GM12878 (cell line): ENCODE data around the gene MT1H. TPM values are rescaled to one million over a fixed set of nuclear protein-coding genes. Genes with fewer than 3 reads are reported as not detected.

Experiments
- ATAC-seq: fragments of 200-7000 bp; cut with Tn5 transposase; 3 replicates; pipeline ENCODE4 v1.9.1; 2020; ENCODE audit warnings: mild to moderate bottlenecking, moderate library complexity
- BruUV-seq: library from RNA; stranded (reverse); fragments of 400-500 nt; replicated peaks from 2 replicates; lab custom pipeline; 2021; lab: Mats Ljungman, UMichigan
- CTCF ChIA-PET: fragments of 300-600 bp; sonication (Branson Sonifier 250); formaldehyde crosslinking; extraction: SDS; loops from one replicate; lab custom pipeline; 2021; ENCODE audit warnings: inconsistent platforms; lab: Yijun Ruan, JAX
- POLR2A ChIA-PET: fragments of 350-600 bp; formaldehyde crosslinking; extraction: SDS; loops from one replicate; lab custom pipeline; 2021; ENCODE audit warnings: inconsistent platforms; lab: Charles Lee
- RAD21 ChIA-PET: fragments of 300-600 bp; sonication (Branson Sonifier 250); formaldehyde crosslinking; loops from one replicate; lab custom pipeline; 2023; ENCODE audit warnings: antibody characterized with exemption; ENCODE audit not compliant: unreplicated experiment; lab: Charles Lee
- SMC1A ChIA-PET: fragments of 300-600 bp; sonication (Branson Sonifier 250); formaldehyde crosslinking; loops from one replicate; lab custom pipeline; 2023; ENCODE audit not compliant: unreplicated experiment, uncharacterized antibody; lab: Charles Lee
- DNase-seq: peaks from one replicate; pipeline ENCODE4 v3.0.0-alpha.2; 2011; ENCODE audit warnings: low read depth, low spot score
- FAIRE-seq: peaks from 3 replicates; lab custom pipeline; 2011; peaks lifted over from hg19 to GRCh38; lab: Jason Lieb, UNC
- H2AFZ ChIP-seq: 2 replicates; pipeline ENCODE4 v1.6.0; 2011; ENCODE audit warnings: low read depth, low read length, control low read depth; ENCODE audit not compliant: control insufficient read depth
- H3K27ac ChIP-seq: 2 replicates; pipeline ENCODE4 v1.5.1; 2011; ENCODE audit warnings: control low read depth; ENCODE audit not compliant: control insufficient read depth, insufficient read depth
- H3K27me3 ChIP-seq, 2 experiments: replicated peaks in 1 of 2; 2 replicates each; pipeline versions ENCODE4 v1.6.0 to v1.6.1; 2011; ENCODE audit warnings: low read length in 1 of 2; ENCODE audit not compliant: control insufficient read depth in 2 of 2, insufficient read depth in 2 of 2
- H3K36me3 ChIP-seq, 2 experiments: 2 replicates each; pipeline ENCODE4 v1.5.1; 2011; ENCODE audit warnings: low read length in 1 of 2; ENCODE audit not compliant: control insufficient read depth in 2 of 2, insufficient read depth in 2 of 2
- H3K4me1 ChIP-seq: 2 replicates; pipeline ENCODE4 v1.6.1; 2011; ENCODE audit warnings: mild to moderate bottlenecking, low read length, moderate library complexity, mixed read lengths; ENCODE audit not compliant: control insufficient read depth, insufficient read depth
- H3K4me2 ChIP-seq: 2 replicates; pipeline ENCODE4 v1.6.0; 2011; ENCODE audit warnings: control low read depth; ENCODE audit not compliant: control insufficient read depth, insufficient read depth
- H3K4me3 ChIP-seq: fragments of 200-600 bp; sonication (generic); 2 replicates; pipeline ENCODE4 v1.5.1; 2016
- H3K79me2 ChIP-seq: 2 replicates; pipeline ENCODE4 v1.6.0; 2011; ENCODE audit warnings: low read length; ENCODE audit not compliant: control insufficient read depth, insufficient read depth
- H3K9ac ChIP-seq: 2 replicates; pipeline ENCODE4 v1.8.0; 2011; ENCODE audit warnings: low read length, control low read depth, mixed read lengths; ENCODE audit not compliant: control insufficient read depth, insufficient read depth
- H3K9me3 ChIP-seq: replicated peaks from 3 replicates; pipeline ENCODE4 v1.5.1; 2011; ENCODE audit warnings: mild to moderate bottlenecking, low read length; ENCODE audit not compliant: control insufficient read depth, insufficient read depth
- H4K20me1 ChIP-seq: 2 replicates; pipeline ENCODE4 v1.6.0; 2011; ENCODE audit not compliant: control insufficient read depth, insufficient read depth
- CBFB ChIP-seq: IDR thresholded peaks from 2 replicates; pipeline ENCODE4 v1.6.1; 2016; ENCODE audit warnings: antibody characterized with exemption, low read depth
- CHD4 ChIP-seq: fragments of 200-600 bp; sonication (generic); IDR thresholded peaks from 2 replicates; pipeline ENCODE4 v1.6.1; 2016; ENCODE audit warnings: mild to moderate bottlenecking
- DPF2 ChIP-seq: fragments of 450-650 bp; IDR thresholded peaks from 2 replicates; pipeline ENCODE4 v1.6.1; 2017; ENCODE audit warnings: mild to moderate bottlenecking
- EGR1 ChIP-seq, 2 experiments: IDR thresholded peaks; 1 replicate in 1 of 2; 2 replicates in 1 of 2; pipeline ENCODE4 v1.6.1; 2011 to 2012; ENCODE audit warnings: low read depth in 2 of 2, low read length in 2 of 2, borderline replicate concordance in 1 of 2, mild to moderate bottlenecking in 1 of 2, moderate library complexity in 1 of 2
- HSF1 ChIP-seq: fragments of 150-350 bp; IDR thresholded peaks from 2 replicates; pipeline ENCODE4 v1.6.1; 2014; ENCODE audit warnings: mild to moderate bottlenecking, low read depth, low read length
- NR2C1 ChIP-seq: fragments of 450-650 bp; IDR thresholded peaks from 2 replicates; pipeline ENCODE4 v1.6.1; 2017; ENCODE audit warnings: antibody characterized with exemption, mild to moderate bottlenecking, moderate library complexity
- RFX5 ChIP-seq: IDR thresholded peaks from 2 replicates; pipeline ENCODE4 v1.6.1; 2011; ENCODE audit warnings: low read depth, low read length, improper control_type of control experiment
- SP1 ChIP-seq: IDR thresholded peaks from one replicate; pipeline ENCODE4 v1.6.1; 2011; ENCODE audit warnings: low read depth, low read length
- SREBF2 ChIP-seq: IDR thresholded peaks from 2 replicates; pipeline ENCODE4 v1.6.1; 2012; ENCODE audit warnings: mild to moderate bottlenecking, low read length
- SRF ChIP-seq, 2 experiments: IDR thresholded peaks; 2 replicates each; pipeline ENCODE4 v1.6.1; 2011; ENCODE audit warnings: low read depth in 2 of 2, low read length in 2 of 2, mild to moderate bottlenecking in 1 of 2, moderate library complexity in 1 of 2
- STAT3 ChIP-seq: IDR thresholded peaks from 2 replicates; pipeline ENCODE4 v1.6.1; 2011; ENCODE audit warnings: low read depth, low read length, improper control_type of control experiment
- TARDBP ChIP-seq: IDR thresholded peaks from 2 replicates; pipeline ENCODE4 v1.6.1; 2016; ENCODE audit warnings: borderline replicate concordance
- TCF12 ChIP-seq: IDR thresholded peaks from 2 replicates; pipeline ENCODE4 v1.6.1; 2011; ENCODE audit warnings: low read depth, mild to moderate bottlenecking, low read length
- USF2 ChIP-seq: IDR thresholded peaks from 2 replicates; pipeline ENCODE4 v1.6.1; 2011; ENCODE audit warnings: low read depth, low read length, improper control_type of control experiment, borderline replicate concordance
- ZNF384 ChIP-seq: IDR thresholded peaks from 2 replicates; pipeline ENCODE4 v1.6.1; 2012; ENCODE audit warnings: low read depth, mild to moderate bottlenecking, low read length, improper control_type of control experiment, borderline replicate concordance
- WGBS: methylation state at CpG from one replicate; pipeline ENCODE4 v1.1.6; 2016; ENCODE audit warnings: low lambda C conversion rate; ENCODE audit not compliant: insufficient replicate concordance, insufficient coverage; ENCODE audit errors: missing lambda C conversion rate; 5-methylcytosine and 5-hydroxymethylcytosine counted together
- in situ Hi-C: fragments of 300-500 bp; cut with MboI; formaldehyde crosslinking; loops from 9 replicates; pipeline ENCODE4 v1.14.3; 2018; ENCODE audit warnings: mixed read lengths
- intact Hi-C: fragments of 100-400 bp; cut with micrococcal nuclease; formaldehyde crosslinking; loops from one replicate; pipeline ENCODE4 v1.14.2; 2022; ENCODE audit not compliant: unreplicated experiment
- polyA plus RNA-seq, 11 experiments: library from polyadenylated mRNA; depleted of rRNA in 4 of 11; unstranded in 6 of 11; stranded (reverse) in 5 of 11; fragments of >200 nt; fragmentation: Nextera tagmentation in 4 of 11; fragmentation: Illumina TruSeq in 1 of 11; extraction: Ambion mirVana in 4 of 11; extraction: Trizol in 1 of 11; gene quantifications; 1 replicate in 1 of 11; 2 replicates in 10 of 11; pipeline versions ENCODE4 v1.2.1 to v1.2.3, GENCODE V29; 2011 to 2016; ENCODE audit warnings: inconsistent platforms in 2 of 11, missing spikeins in 2 of 11, low read depth in 1 of 11
- total RNA-seq, 4 experiments: library from RNA; depleted of rRNA in 3 of 4; stranded (reverse); fragments of >200 nt in 3 of 4; fragmentation: Illumina TruSeq in 1 of 4; extraction: Trizol in 1 of 4; gene quantifications; 2 replicates each; pipeline versions ENCODE4 v1.2.1 to v1.2.3, GENCODE V29; 2013 to 2021
- TF ChIP-seq, protein P1 (sequence below): IDR thresholded peaks from 2 replicates; pipeline ENCODE4 v1.6.1; 2012; ENCODE audit warnings: low read depth, low read length, improper control_type of control experiment

MT1H gene
- total and polyA plus RNA-seq, 10 of the 15 experiments (the other 5 are each of a cell fraction or from before 2014, with no cell fraction given): 0.40 to 6.0 (median 1.1) TPM; not detected in 2

GRCh38 chr16:56688762-56689161 is 19.1 kb downstream of the MT1H start:
- WGBS: 0% methylated on average over 1 of the region's 1 CpG
- FAIRE-seq: no peak
- Histone ChIP-seq H2AFZ (no peak overlapping the region), H4K20me1 (no peaks in the 10 kb centered on the region), H3K4me3 (no peak overlapping the region), H3K9me3 (no peaks in the 10 kb centered on the region), H3K27ac (no peak overlapping the region), H3K4me2 (no peak overlapping the region), H3K36me3 (no peaks in the 10 kb centered on the region), H3K27me3 (no peaks in the 10 kb centered on the region; a peak in 1 of 4 replicates), H3K9ac (no peak overlapping the region), H3K79me2 (no peaks in the 10 kb centered on the region), H3K4me1 (no peaks in the 10 kb centered on the region)
- SMC1A ChIA-PET: no interaction called here
- no peak for ATAC-seq
- POLR2A ChIA-PET: no interaction called here
- in situ Hi-C loops: loop anchor here (25.0 kb wide), 1 partner anchor 751 kb away; no protein-coding TSS in a partner anchor
- RAD21 ChIA-PET: interaction anchor here (1.3 kb wide), 1 partner anchor 13 kb away, joined by 4 read pairs; no protein-coding TSS in a partner anchor
- no TSS peak for BruUV-seq
- intact Hi-C loops: no loop called here
- no peak for TF ChIP-seq ZNF384
- TF ChIP-seq HSF1: no peak
- no peak for DNase-seq
- CTCF ChIA-PET: no interaction called here

DNA sequence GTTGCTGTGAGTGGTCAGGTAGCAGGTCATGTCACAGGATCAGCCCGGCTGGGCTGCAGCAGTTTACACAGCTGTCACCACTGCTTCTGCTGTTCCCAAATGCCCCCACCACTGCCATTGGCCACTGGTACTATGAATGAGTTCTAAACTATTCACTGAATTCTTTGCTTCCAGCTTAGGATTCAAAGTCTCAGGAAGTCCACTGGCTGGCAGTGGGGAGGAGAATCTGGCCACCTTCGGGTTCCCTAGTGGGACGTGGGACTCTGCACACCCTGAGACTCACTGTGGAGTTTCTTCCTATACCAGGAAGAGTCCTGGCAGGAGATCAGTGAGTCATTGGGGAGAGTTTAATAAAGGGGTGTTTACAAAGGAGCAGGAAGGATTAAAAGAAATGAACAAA is 19.6 kb downstream of the MT1H start:
- H3K27ac ChIP-seq: no peak overlapping the region
- H2AFZ ChIP-seq: no peak overlapping the region
- no peaks in the 10 kb centered on the region for H3K79me2 ChIP-seq
- ChIA-PET CTCF (interaction anchor here (1.4 kb wide), 1 partner anchor 113 kb away, joined by 4 read pairs; no protein-coding TSS in a partner anchor), RAD21 (interaction anchor here (1.3 kb wide), 1 partner anchor 13 kb away, joined by 4 read pairs; no protein-coding TSS in a partner anchor), SMC1A (no interaction called here), POLR2A (no interaction called here)
- H3K4me3 ChIP-seq: no peak overlapping the region
- no peak for FAIRE-seq
- no peak overlapping the region for H3K9ac ChIP-seq
- no TSS peak for BruUV-seq
- no peaks in the 10 kb centered on the region for H3K36me3 ChIP-seq
- DNase-seq: no peak
- H3K9me3 ChIP-seq: no peaks in the 10 kb centered on the region
- H3K27me3 ChIP-seq: no peaks in the 10 kb centered on the region; a peak in 1 of 4 replicates
- H3K4me2 ChIP-seq: no peak overlapping the region
- intact Hi-C loops: no loop called here
- no peaks in the 10 kb centered on the region for H3K4me1 ChIP-seq
- in situ Hi-C loops: loop anchor here (25.0 kb wide), 1 partner anchor 752 kb away; no protein-coding TSS in a partner anchor
- H4K20me1 ChIP-seq: no peaks in the 10 kb centered on the region
- no peak for ATAC-seq
- 6% methylated on average over 3 of the region's 3 CpGs for WGBS
- TF ChIP-seq, protein P1, sequence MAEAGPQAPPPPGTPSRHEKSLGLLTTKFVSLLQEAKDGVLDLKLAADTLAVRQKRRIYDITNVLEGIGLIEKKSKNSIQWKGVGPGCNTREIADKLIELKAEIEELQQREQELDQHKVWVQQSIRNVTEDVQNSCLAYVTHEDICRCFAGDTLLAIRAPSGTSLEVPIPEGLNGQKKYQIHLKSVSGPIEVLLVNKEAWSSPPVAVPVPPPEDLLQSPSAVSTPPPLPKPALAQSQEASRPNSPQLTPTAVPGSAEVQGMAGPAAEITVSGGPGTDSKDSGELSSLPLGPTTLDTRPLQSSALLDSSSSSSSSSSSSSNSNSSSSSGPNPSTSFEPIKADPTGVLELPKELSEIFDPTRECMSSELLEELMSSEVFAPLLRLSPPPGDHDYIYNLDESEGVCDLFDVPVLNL: no peak
- TF ChIP-seq DPF2 (no peak), CHD4 (no peak), USF2 (no peak), SP1 (no peak), TCF12 (no peak), SRF (IDR thresholded peaks at IDR 0.05; ENCODE audit: low read depth in 2 of 2, low read length in 2 of 2) (no peak), NR2C1 (no peak), CBFB (no peak), EGR1 (IDR thresholded peaks at IDR 0.05; ENCODE audit: borderline replicate concordance in 1 of 2, low read depth in 2 of 2, low read length in 2 of 2) (no peak), TARDBP (no peak), SREBF2 (no peak), RFX5 (no peak), STAT3 (no peak)
